HG02852 (cell line): ENCODE data around the gene C17orf114.

Source experiments
- ATAC-seq: cut with Tn5 transposase; IDR thresholded peaks from one replicate; pipeline ENCODE4 v1.9.1; 2021; ENCODE audit warnings: mild to moderate bottlenecking, moderate library complexity; ENCODE audit not compliant: unreplicated experiment

C17orf114 gene

GRCh38 chr17:4788159-4788806, 13.8 kb downstream of the C17orf114 start:
- ATAC-seq = no peak

GRCh38 chr17:4786516-4786915, 15.6 kb downstream of the C17orf114 start:
- ATAC-seq = no peak

- ATAC-seq = no peak
Measured at GRCh38 chr17:4786106-4786511, 16.0 kb downstream of the C17orf114 start, which contains the start of gene VMO1. TSS of gene VMO1 (minus strand) at chr17:4786364. CDS start at chr17:4786352, 12 bp downstream.

- ATAC-seq = no peak
Measured at GRCh38 chr17:4785311-4786105, 16.6 kb downstream of the C17orf114 start.

- no peak for ATAC-seq
Measured at GRCh38 chr17:4782652-4783051, 19.5 kb downstream of the C17orf114 start.

GRCh38 chr17:4780325-4780955, 21.7 kb downstream of the C17orf114 start:
- ATAC-seq = no peak

GRCh38 chr17:4777969-4778760, 24.0 kb downstream of the C17orf114 start:
- ATAC-seq = no peak

GRCh38 chr17:4772235-4772613, 29.9 kb downstream of the C17orf114 start:
- no peak for ATAC-seq

GRCh38 chr17:4771519-4772234, 30.5 kb downstream of the C17orf114 start, which contains the start of gene TM4SF5:
TSS of gene TM4SF5 (plus strand) at chr17:4771886. CDS start at chr17:4771923, 37 bp downstream.
- ATAC-seq = no peak

- no peak for ATAC-seq
Measured at GRCh38 chr17:4769628-4770027, 32.5 kb downstream of the C17orf114 start.

- no peak for ATAC-seq
Measured at GRCh38 chr17:4768298-4768697, 33.8 kb downstream of the C17orf114 start.

- no peak for ATAC-seq
Measured at GRCh38 chr17:4766723-4767122, 35.4 kb downstream of the C17orf114 start.

GRCh38 chr17:4766201-4766600, 35.9 kb downstream of the C17orf114 start:
- ATAC-seq = no peak

- no peak for ATAC-seq
Measured at GRCh38 chr17:4764595-4764994, 37.5 kb downstream of the C17orf114 start.

- no peak for ATAC-seq
Measured at GRCh38 chr17:4759776-4760236, 42.3 kb downstream of the C17orf114 start.

GRCh38 chr17:4753392-4753791, 48.7 kb downstream of the C17orf114 start:
- no peak for ATAC-seq

- no peak for ATAC-seq
Measured at GRCh38 chr17:4751932-4752331, 50.2 kb downstream of the C17orf114 start.
